ENCODE results near the gene YIPF5. TPM values are rescaled to one million over a fixed set of nuclear protein-coding genes. Genes with fewer than 3 reads are reported as not detected.

Gene YIPF5
- polyA plus RNA-seq (2013, experiment 1 of 2; ENCODE audit: insufficient read length) = 114 TPM
- 128 TPM for polyA plus RNA-seq (2013, experiment 2 of 2; ENCODE audit: insufficient read length)

DNA sequence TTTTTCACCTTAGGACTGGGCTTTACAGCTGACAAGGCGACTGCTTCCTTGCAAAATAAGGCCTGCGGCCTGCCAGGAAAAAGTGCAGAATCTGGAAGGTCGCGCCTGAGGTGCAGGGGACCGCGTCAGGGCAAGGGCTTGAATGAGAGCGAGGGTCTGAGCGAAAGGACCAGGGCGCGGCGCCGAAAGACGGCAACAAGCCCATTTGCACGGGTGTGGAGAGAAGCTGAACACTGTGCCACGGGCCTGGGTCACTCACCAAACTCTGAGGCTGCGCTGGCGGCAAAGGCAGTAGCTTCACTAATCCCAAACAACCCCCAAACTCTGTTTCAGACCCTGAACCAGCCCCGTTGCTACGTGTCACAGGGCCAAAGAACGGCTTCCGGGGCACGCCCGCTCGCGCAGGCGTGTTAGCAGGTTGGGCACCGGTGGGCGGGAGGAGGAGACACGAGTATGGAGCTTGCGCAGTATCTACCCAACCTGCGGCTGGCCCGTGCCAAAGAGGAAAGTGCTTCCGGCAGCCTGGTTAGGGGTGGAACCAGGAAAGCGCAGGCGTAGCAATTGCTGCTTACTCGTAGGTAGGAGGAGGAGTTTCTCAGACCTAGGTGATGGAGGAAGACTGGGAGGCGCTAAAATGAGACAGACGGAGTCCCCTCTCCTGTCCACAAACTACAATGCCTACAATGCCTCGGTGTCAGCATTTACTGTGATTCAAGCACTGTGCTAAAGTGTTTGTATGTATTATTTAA lies at the start of gene YIPF5, which contains the start of gene KCTD16:
Gene YIPF5, minus strand, starts transcription at position 384 of the 749 bp plus-strand sequence. CDS start 704 bp downstream, outside the sequence.
Gene KCTD16, plus strand, starts transcription at position 598 of the 749 bp plus-strand sequence.
- peak; percentile 97 for DNase-seq

DNA sequence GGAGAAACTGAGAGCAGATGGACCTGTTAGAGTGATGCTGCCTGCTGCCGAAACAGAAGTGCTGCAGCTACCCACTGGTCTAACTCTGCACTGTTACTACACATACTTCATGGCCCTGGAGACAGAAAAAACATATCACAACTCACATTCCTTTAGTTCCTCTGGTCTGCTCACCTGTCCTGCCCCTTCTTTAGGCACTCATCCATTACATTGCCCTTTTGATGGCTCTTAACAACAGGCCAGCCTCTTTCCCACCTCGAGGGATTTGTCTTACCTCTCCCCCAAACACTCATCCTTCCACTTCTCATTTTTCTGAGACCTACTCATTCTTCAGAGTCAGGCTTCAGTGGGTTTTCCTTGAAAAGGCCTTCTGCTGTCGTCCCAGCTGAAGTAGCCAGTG lies 49.4 kb upstream of the YIPF5 start:
- DNase-seq = no peak

DNA sequence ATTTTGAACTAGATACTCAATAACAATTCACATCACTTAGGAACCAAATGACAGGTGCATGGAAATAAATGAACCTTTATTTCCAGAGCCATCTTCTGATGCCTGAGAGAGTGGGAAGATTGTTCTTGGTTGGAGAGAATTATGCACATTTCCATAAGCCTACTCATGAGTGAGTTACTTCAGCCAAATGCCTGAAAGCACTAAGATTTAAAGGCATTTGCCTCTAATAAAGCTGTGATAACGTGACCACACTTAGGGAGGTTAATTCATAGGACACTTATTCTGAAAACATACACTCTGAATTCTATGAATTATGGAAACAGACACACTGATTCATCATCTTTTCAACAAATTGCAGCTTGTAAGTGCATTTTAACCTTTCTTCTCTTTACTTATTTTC lies 40.2 kb upstream of the YIPF5 start:
- no peak for DNase-seq

DNA sequence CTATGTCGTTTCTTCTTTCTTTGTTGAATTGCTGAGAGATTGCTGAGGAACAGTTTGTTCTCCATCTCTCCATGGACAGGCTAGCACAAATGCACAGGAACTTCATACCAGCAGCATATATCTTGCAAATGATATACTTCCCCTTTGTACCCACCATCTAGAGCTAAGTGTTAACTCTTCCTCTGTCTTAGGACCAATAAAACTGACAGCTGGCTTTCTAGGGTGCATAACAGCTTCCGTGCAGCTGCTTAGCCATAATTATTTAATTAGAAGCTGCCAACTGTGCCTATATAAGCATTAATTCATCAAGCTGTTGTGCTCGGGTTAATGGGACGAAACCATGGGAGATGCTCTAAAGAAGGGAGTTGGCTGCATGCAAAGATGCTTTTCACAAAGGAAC lies 38.9 kb upstream of the YIPF5 start:
- DNase-seq = no peak

DNA sequence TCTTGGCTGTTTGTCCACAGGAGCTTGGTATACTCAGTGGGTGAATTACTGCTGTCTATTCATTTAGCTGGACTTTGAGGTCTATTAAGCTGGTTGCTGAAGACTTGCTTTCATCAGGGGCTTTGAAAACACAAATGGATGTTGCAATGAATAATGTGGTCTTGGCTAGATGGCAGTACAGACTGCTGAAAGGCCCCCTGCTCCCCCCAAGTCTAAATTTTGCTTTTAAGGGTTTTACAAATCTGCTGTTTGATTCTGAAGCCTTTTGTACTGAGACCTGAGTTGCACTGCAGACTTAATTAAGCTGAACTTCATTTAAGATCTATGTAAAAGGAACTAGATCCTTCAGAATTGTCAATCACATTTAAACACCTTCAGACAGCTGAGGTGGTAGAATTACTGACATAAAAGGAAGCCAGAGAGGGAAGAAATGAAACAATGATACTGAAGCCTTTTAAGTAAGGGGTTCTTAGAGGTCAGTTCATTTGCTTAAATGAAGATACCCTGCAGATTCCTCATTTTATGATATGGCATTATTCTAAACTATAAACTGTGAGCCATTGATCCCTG lies 37.5 kb upstream of the YIPF5 start:
- DNase-seq = no peak

DNA sequence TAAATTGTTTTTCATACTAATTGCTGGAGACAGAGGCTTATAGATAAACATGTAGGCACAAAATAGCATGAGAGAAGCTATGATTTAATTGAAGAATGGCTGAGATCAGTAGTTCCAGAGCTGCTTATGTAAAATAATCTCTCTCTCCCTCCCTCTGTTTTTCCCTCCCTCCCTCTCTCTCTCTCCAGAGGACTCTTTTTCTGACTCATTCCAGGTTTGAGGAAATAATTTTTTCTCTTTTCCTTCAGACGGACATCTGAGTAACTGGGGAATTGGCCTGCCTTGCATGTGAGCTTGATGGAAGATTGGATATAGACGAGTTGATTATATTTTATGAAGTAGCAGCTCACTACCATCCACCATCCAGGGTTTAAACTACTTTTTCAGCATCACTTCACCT lies 35.7 kb upstream of the YIPF5 start:
- DNase-seq = peak; percentile 27

DNA sequence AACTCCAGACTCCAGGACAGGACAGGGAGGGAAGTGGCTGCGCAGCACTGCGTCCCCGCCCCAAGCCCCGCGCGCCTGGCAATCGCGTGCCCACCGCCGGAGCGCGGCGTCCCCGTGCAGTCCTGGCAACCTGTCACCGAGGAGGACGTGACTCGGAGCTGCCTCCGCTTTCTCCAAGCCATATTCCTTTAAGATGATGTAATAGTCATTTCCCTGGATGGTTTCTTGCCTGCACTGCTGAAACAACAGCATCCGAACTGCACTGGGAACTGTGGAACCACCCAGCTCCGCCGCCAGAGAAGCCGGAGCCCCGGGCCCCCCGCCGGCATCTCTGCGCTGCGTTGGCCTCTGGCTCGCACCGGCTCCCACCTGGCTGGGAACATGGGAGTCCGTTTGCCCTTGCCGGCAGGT lies 34.7 kb upstream of the YIPF5 start:
- DNase-seq = peak; percentile 65

DNA sequence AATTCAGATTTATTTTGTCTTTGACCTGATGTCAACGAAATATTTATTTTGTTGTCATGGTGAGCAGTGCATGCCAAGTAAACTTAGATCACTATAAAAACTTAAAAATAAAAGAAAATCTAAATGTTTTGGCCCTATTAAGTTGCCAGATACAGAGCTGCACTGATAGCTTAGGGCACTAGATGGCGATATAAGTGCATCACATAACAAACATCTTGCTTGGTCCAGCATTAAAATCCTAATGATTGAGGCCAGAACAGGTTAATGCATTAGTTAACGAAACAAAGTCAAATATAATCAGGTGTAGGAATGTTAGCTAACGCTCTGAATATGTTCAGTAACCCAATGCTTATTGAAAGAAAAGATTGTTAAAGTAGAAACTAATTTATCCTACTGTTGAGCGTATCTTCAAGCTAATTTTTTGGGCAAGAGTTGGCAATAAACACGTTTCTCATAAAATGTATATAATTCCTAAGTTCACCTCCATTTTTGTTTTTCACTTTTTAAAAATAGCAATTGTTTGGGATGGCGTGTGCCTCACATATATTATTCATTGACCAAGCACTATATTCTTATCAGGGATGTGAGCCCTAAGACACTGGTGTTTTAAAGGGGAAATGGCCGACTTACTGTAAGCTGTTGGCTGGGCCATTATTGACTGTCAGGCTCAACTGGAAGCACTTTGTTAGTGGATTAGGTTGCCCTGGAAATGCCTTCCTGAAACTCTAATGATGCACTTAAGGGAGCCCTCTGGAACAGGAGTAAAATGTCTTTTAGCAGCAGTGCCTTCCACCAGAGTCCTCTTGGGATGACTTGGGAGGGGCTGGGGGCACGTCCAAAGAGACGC lies 33.5 kb upstream of the YIPF5 start:
- peak; percentile 68 for DNase-seq

DNA sequence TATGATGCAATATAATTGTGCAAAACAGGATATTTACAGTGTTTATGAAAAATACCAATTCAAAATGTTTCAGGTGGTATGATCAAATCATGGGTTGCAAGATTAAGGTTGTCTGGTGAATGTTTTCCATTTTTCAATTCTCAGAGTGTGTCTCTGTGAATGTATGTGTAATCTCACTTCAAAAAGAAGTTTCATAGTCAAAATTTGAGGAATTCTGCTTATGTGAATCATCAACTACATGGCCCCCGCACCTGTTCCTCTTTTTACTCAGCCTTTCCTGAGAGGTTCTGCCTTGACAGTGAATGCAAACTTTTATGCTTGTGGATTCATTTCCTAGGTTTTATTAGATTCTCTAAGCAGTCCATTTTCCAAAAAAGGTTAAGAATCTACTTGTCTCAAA lies 32.3 kb upstream of the YIPF5 start:
- DNase-seq = no peak

DNA sequence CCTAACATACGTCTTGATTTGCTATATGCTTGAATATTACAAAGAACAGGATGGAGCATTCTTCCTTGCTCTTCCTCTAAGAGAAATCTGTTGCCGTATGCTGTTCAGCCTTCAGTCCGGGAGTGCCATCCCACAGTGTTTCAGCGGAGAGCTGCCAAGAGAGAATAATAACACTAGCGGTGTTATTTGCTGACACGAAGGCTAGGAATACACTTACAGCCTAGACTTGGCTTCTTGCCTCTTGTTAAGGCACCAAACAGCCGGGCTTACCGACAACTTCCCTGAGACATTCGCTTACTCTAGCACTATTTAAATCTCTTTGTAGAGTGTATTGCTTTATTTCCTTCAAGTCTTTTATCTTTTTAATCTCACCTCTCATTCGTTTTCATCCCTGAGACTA lies 31.6 kb upstream of the YIPF5 start:
- DNase-seq = peak; percentile 17

DNA sequence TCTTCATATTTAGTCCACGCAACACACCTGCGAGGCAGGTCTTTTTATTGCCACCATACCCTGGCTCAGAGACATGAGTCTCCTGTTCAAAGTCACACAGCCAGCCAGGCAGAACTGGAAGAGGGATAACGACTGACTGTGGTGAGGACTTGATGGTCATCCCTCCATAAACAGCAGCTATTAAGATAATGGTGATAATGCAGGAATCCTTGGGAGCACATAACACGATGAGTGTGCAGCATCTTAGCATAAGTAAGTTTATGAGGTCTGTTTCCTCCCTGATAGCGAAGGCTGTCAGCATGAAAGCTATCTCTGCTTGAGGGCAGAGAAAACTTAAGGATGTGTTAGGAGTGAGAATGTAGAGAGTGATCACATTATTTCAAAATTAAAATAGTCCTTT lies 31.1 kb upstream of the YIPF5 start:
- no peak for DNase-seq

DNA sequence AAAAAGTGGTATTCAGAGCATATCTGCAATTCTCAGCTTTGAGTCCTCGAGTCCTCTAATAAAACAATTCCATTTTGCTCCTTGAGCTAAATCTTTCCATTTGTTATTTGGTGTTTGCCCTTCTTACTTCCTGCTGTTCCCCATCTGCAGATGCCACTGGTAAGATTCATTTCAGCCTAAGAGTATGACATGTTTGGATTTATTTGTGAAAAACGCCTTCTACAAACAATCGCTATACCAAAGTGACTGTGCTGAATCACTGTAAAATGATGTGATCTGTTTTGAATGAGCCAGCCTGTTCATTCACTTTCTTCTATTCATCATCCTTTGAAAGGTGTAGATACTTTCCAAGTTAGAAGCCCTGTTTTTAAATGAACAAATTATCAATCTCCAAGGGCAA lies 27.9 kb upstream of the YIPF5 start:
- peak; percentile 38 for DNase-seq

DNA sequence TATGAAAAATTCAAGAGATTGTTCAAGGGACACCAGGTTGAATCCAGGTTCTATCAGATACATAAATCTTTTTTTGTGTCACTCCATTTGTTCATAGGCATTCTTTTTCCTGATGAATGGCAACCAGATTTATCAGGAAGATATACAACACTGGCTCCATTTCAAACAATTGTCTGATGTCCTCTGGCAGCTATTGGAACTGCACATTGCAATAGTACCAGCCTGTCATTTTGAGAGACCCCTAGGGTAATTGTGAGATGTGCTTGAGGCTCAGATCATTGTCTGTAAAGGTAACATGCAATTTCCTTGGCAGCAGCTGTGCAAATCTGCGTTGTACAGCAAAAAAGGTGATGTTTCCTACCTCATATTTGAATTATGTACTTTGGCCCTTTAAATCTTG lies 26.2 kb upstream of the YIPF5 start:
- no peak for DNase-seq

DNA sequence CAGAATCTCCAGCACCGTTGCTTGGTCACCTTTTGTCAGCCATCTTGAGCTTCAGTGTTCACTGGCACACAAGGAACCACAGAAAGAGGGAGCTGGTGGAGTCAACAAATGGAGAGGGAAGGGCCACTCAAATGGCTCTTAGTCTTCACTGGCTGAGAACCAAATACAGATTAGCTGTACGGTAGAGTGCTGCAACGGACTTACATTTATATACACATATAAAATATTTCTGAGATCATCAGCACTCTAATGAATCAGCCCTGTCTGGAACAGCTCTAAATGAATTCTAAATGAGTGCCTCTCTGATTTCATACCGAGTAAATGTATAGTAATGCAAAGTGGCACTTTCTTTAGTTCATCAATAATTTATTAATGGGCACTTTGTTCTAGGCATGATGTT lies 25.0 kb upstream of the YIPF5 start:
- no peak for DNase-seq

DNA sequence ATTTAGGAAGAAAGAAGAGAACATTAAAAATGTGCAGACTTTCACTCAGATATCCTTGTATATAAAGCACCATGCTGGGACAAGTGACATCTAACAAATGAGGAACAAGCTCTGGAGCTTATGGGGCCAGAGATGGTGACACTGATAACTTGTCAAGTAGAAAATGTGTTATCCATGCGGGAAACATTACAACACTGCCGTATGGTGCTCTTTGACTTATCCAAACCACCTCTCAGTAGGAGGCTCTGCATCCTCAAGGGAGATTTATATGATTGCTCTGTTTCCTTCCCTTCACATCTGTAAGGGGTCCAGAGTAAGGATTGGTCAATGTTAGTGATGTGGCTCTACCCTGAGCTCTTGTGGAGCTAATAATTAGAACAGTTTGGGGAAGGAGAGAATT lies 23.7 kb upstream of the YIPF5 start:
- DNase-seq = no peak

DNA sequence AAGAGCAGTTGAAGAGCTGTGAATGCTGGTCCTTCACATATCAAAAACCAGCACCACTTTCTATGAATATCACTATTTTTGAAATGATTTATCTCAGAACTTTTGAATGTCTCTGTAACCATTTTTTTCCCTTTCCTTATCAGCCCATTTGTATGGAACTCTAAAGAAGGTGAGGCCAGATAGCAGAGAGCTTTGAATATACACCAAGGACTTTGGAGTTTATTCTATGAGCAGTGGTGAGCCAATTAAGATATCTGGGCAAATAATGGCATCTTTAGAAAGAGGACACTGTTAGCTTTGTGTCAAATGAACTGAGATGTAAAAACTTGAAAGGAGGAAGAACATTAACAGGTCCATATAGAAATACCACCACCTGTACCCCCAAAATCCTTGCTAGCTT lies 22.2 kb upstream of the YIPF5 start:
- no peak for DNase-seq

DNA sequence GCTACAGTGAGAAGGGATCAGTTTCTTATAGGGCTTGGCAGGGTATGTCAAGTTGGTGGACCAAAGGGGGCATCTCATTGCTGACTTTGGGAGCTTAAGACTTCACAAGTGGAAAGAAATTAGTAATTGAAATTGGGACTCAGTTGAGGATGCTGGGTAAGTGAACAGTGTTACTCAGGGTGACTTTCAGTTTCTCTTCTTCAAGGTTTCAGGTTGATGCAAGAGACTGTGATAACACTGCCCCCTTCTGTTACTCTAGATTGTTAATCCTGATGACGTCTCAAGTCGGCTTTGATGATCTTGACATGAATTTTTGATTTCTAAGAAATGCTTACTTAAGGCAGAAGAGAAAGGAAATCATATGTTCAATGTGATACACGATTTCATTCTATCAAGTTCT lies 21.5 kb upstream of the YIPF5 start:
- peak; percentile 79 for DNase-seq

DNA sequence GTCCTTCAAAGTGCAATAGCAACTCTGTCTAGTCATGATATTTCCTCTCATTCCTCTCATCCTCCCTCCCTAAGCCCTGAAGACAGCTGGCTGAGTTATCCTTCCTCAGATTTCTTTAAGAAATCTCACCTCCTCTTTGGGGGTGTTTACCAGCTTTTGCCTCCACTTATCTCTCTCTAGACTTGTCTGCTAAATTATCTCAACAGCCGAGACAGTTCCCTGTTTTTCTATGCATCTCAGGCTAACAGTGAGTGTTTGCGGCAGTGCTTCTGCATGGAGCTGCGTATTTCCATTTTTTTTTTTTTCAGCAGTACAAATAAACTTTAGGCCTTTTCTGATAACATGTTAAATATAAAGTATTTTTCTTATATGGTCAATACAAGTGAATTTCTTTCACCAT lies 21.1 kb upstream of the YIPF5 start:
- DNase-seq = no peak

DNA sequence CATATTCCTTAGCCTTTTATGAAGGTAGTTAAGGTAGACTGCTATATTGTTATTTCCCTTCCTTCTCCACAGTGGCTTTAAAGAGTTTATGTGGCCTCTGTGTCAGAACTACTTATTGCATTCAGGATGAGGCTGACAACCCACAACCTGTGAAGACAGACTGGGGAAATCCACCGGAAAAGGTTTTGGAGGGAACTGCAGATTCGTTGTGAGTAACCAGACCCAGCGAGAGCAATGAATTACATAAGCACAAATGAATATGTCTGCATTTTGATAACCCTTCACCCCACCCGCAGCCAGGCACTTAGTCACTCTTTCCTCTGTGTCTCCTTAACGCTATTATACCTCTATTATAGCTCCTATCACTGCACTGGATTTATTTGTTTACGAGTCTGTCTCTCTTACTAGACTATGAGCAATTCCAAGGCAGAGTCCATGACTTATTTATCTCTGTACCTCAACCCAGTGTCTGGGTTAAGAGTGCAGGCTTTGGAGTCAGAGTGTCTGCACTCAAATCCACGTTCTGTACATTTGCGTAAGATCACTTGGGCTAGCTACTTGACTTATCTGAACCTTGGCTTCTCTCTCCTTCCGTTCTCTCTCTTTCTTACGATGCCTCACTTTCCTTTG lies 19.5 kb upstream of the YIPF5 start:
- peak; percentile 29 for DNase-seq

DNA sequence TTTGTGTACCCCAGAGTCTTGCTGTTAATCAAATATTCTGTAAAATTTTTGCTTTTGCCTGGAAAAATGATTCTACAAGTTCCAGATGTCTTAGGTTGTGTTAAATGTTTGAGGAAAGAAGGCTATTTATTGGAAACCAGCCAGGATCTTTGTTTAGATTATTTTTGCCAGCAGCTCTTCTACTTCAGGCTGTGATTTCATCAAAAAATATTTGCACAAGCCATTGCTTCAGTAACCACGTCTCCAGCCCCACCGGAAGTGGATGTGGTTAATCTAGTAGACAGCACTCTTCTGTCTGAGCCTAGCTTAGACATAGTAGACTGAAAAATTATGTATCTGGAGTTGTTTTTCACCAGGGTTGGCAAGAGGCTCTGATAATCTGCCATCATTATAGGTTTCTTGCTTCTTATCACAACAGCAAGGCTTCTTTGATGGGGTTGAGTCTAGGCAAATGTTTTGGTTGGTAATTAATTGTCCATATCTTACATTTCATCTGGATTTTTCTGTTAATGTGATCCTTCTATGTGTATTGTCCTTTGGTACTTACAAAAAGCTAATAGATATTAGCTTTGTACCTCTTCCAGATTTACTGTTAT lies 17.3 kb upstream of the YIPF5 start:
- peak; percentile 98 for DNase-seq

DNA sequence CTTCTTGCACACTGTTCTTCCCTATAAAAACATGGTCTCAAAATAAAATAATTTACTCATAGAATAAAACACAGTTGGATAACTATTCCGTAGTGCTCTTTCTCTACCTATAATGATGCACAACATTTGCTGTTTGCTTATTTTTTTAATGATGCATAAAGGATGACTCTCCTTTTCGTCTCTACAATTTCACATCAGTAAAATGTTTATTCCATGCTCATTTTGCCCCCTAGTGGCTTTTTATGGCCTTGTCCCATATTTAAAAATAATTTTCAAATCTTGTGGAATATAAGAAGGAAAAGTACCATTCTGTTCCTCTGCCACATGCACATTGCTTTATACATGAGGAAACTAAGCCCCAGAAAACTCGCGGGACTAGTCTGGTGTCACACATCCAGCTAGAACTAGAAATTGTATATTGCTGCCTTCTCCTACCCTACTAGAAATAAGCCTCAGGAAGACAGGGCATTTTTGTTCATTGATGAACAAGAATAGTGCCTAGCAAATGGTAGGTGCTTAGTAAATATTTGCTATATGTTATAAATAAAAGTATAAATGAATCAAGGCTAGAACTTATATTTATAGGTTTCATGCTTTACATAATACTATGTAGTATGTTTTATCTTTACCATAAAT lies 12.9 kb upstream of the YIPF5 start:
- DNase-seq = peak; percentile 61

DNA sequence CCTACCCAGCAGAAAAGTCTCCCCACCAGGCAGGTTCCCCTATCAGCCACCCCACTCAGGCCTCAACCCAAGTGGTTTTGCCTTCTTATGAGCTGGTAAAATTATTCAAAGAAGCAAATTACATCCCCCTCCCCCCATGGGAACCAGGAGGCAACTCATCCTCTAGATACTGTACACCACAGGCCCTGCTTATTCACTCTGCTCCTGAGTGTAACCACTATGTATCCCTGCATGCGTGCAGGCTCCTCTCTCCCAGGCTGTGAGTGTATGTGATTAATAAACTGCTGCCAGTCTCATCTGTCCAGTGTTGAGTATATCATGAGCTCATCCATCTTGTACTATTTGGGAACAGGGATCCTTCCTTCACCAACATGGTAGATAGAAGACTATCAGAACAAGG lies 8.8 kb upstream of the YIPF5 start:
- DNase-seq = peak; percentile 63
